Ishikawa (cell line): ENCODE results near the gene FGF4.
A peak's percentile ranks its signal among the peaks of the same experiment; 100 is the strongest.

Experiments
- CEBPB ChIP-seq: IDR thresholded peaks from 2 replicates; pipeline ENCODE4 v1.6.1; 2012
- CREB1 ChIP-seq: IDR thresholded peaks from 2 replicates; pipeline ENCODE4 v1.6.1; 2012; ENCODE audit warnings: low read depth
- EGR1 ChIP-seq: IDR thresholded peaks from 2 replicates; pipeline ENCODE4 v1.6.1; 2012
- EP300 ChIP-seq: IDR thresholded peaks from 2 replicates; pipeline ENCODE4 v1.6.1; 2012; ENCODE audit warnings: borderline replicate concordance
- FOXM1 ChIP-seq: IDR thresholded peaks from 2 replicates; pipeline ENCODE4 v1.6.1; 2012; ENCODE audit warnings: low read depth, borderline replicate concordance
- MAX ChIP-seq: IDR thresholded peaks from 2 replicates; pipeline ENCODE4 v1.6.1; 2012
- NFIC ChIP-seq: IDR thresholded peaks from 2 replicates; pipeline ENCODE4 v1.6.1; 2012
- RAD21 ChIP-seq: IDR thresholded peaks from 2 replicates; pipeline ENCODE4 v1.6.1; 2012; ENCODE audit warnings: low read depth
- REST ChIP-seq: IDR thresholded peaks from 2 replicates; pipeline ENCODE4 v1.6.1; 2012; ENCODE audit warnings: low read depth, mild to moderate bottlenecking
- TAF1 ChIP-seq: IDR thresholded peaks from 2 replicates; pipeline ENCODE4 v1.6.1; 2012; ENCODE audit warnings: low read depth, mild to moderate bottlenecking
- TCF12 ChIP-seq: IDR thresholded peaks from 2 replicates; pipeline ENCODE4 v1.6.1; 2012; ENCODE audit warnings: low read depth
- TEAD4 ChIP-seq: IDR thresholded peaks from 2 replicates; pipeline ENCODE4 v1.6.1; 2012
- USF1 ChIP-seq: IDR thresholded peaks from 2 replicates; pipeline ENCODE4 v1.6.1; 2012
- YY1 ChIP-seq: IDR thresholded peaks from 2 replicates; pipeline ENCODE4 v1.6.1; 2012; ENCODE audit warnings: low read depth
- ZBTB7A ChIP-seq: IDR thresholded peaks from 2 replicates; pipeline ENCODE4 v1.6.1; 2012; ENCODE audit warnings: low read depth

The FGF4 gene

GRCh38 chr11:69799097-69799496, 24.0 kb upstream of the FGF4 start:
- no peak for TF ChIP-seq FOXM1

GRCh38 chr11:69797737-69798528, 22.8 kb upstream of the FGF4 start:
- TF ChIP-seq NFIC: no peak

- TF ChIP-seq RAD21: peak; percentile 45; the same call in 1 of the 2 replicates
- no peak for TF ChIP-seq TCF12
- TF ChIP-seq FOXM1: no peak
- TF ChIP-seq YY1: no peak
- no peak for TF ChIP-seq EGR1
- no peak for TF ChIP-seq NFIC
These were observed 22.0 kb upstream of the FGF4 start for GRCh38 chr11:69797156-69797555.

- TF ChIP-seq CEBPB (no peak), TAF1 (no peak), FOXM1 (no peak), CREB1 (no peak), TEAD4 (no peak), USF1 (no peak), EGR1 (no peak), YY1 (no peak), TCF12 (no peak)
These were observed 20.9 kb upstream of the FGF4 start for GRCh38 chr11:69796063-69796462.

GRCh38 chr11:69791276-69792180, 16.4 kb upstream of the FGF4 start:
- no peak for TF ChIP-seq TEAD4
- no peak for TF ChIP-seq RAD21
- no peak for TF ChIP-seq MAX
- no peak for TF ChIP-seq EGR1
- no peak for TF ChIP-seq YY1
- no peak for TF ChIP-seq USF1
- no peak for TF ChIP-seq CREB1
- no peak for TF ChIP-seq ZBTB7A
- TF ChIP-seq EP300: no peak
- no peak for TF ChIP-seq TAF1
- TF ChIP-seq CEBPB: no peak
- TF ChIP-seq FOXM1: no peak

- TF ChIP-seq REST (no peak), ZBTB7A (no peak), EP300 (no peak), TEAD4 (no peak), NFIC (no peak), MAX (no peak), TAF1 (no peak), CREB1 (no peak), FOXM1 (no peak)
These were observed 13.8 kb upstream of the FGF4 start for GRCh38 chr11:69788956-69789355.

- TF ChIP-seq REST (no peak), ZBTB7A (no peak), TAF1 (no peak), EGR1 (no peak), EP300 (no peak), CEBPB (no peak), CREB1 (no peak), TEAD4 (no peak), YY1 (no peak), USF1 (no peak), MAX (no peak), RAD21 (no peak), FOXM1 (no peak), TCF12 (no peak), NFIC (no peak)
These were observed 12.8 kb upstream of the FGF4 start for GRCh38 chr11:69787906-69788305.
